Measurements from ENCODE around the gene SHMT2.

The SHMT2 gene

DNA sequence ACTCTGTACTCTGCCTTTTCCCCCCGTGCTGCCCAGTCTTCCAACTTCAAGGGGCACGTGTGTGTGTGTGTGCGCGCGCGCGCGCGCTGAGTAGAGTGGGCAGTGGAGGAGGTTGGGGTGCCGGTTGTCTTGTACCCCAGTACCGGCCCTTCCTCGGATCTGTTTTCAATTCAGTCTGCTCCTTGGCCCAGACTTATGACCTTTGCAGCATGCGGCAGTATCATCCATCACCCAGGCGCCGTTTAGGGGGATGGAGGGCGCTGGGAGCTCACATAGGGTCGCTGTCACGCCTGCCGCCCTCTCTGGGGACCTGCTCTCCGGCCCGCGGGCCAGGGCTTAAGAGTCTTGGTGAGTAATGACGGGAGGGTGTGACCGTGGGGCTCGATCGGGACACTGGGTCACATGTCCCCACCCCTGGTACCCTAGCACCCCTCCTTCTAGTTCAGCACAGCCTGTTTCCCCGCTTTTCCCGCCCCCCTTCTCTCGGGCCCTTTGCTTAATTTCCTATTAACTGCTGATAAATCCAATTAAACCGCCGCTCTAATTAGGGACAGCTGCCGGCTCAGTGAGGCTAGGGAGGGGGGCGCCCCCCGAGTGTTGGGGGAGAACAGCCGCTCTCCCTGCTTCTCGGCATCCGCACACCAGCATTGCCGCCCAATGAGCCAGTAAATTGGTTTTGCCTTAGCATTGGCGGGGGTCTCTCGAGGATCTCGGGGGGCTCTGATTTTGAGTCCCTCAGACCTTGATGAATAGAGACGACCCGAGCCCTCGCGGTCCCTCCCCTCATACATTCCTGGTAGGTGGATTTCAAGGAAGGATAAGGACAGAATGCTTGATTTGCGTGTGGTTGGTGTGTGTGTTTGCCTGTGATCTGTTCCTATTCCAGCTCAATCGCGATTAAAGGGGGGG is 12.1 kb downstream of the SHMT2 start:
- no peak for DNase-seq

DNA sequence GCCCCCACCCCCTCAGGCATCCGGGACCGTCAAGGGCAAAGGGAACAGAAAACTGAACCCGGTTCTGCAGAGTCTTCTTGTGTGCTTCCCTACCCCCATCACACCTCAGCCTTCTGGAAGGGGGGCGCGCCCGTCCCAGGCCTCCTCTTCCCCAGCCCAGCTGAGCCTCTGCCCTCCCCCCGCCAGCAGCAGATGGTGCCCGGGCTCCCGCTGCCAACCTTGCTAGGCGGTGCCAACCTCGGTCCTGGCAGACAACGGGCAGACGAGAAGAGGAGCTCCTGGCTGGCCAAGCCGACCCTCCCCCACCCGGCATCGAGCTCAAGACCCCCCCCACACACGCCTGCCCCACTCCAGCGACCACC is 12.8 kb downstream of the SHMT2 start:
- DNase-seq, result no peak

DNA sequence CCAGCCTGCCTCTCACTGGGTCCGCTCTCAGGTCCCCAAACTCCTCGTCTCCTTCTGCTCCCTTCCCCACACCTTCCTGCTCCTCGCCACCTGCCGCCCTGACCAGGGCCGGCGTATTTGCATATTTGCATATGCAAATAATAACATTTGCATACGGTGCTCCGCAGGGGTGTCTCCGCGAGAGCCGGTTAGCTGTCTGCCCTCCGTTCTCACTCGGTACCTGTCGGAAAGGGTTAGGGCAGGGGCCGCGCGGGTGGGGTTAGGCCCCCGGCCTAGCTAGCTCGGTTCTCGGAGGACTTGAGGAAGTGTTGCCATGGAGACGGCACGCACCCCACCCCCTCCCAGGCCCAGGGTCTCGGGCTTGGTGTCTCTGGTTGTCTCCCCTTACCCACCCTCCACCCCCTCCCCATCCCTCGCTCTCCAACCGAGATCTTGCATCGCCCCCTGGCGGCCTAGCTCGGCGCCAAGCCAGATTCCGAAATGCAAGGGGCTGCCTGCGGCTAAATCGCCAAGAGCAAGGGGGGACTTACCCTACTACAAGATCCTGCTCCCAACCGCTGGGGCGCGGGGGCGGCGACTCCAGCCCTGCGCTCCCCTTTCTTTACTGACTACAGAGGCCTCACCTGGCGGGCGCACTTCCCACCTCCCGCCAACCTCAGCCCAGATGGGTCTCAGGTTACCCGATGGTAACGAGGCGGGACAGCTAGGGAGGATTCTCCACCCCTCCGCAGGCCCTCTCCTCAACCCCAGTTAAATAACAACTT is 13.4 kb downstream of the SHMT2 start:
- DNase-seq, result peak; percentile 46

DNA sequence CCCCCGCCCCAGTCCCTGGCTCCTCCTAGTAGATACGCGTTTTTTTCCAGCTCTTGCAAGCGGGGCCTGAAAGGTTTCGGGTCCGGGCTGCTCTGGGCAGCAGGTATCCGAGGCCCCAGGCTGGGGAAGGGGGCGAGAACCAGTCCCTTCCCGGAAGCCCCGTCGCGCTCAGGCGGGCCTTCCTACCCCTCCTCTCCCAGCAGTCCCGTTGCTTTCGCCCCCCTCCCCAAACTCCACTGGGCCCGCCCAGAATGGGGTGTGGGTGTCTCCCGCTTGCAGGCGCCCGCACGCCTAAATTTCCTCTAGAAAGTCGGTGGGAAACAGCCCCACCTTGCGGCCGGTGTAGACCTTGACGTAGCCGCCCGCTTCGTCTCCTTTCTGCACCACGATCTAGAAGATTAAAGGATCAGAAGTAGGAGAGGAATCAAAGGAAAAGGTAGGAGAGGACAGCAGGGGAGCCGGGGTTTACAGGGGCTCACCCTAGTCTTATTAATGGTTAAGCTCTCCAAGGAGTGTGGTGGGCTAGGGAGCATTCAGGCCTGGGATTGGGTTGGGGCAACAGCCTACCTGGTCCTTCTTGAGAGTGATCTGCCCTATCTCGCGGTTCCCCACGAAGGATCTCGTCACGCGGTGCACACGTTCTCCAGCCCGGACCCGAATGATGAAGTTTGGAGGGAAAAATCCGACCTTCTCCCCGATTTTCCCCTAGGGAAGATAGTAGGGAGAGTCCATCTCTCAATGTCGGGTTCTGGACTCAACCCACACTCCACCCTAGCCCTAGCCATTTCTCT is 14.2 kb downstream of the SHMT2 start:
- DNase-seq, result peak; percentile 70

DNA sequence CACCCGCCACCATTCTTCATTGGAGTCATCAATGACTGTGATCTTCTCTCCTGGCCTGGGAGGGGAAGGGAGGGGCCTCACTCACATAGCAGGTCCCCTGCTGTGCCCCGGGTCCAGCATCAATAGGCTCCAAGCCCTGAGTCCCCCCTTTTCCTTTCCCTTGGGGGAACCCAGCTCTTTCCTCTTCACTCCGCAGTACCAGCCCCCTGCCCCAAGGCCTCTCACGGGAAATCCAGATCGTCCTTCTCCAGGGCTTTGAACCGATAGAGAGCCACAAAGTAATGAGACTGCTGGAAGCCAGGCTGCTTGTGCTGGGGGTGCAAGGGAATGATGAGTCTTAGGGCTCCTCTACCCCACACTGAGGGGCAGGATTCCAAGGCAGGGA is 14.8 kb downstream of the SHMT2 start:
- DNase-seq, result no peak

DNA sequence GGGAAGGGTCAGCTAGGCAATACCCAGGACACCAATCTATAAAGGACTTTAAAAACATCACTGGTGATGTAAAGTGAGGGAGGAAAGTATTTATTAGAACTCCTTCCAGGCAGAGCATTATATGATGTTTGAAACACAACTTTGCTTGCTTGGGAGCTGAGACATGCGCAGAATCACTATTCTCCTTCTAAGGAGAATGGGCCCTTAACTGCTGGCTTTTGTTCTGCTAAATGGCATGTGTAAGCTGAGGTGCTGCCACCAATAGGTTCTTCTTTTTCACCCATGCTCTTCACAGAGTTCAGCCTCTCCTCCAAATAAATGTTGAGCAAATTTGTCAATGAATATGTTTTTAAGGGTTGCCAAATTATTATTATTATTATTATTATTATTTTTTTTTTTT is 17.5 kb downstream of the SHMT2 start:
- no peak for DNase-seq

DNA sequence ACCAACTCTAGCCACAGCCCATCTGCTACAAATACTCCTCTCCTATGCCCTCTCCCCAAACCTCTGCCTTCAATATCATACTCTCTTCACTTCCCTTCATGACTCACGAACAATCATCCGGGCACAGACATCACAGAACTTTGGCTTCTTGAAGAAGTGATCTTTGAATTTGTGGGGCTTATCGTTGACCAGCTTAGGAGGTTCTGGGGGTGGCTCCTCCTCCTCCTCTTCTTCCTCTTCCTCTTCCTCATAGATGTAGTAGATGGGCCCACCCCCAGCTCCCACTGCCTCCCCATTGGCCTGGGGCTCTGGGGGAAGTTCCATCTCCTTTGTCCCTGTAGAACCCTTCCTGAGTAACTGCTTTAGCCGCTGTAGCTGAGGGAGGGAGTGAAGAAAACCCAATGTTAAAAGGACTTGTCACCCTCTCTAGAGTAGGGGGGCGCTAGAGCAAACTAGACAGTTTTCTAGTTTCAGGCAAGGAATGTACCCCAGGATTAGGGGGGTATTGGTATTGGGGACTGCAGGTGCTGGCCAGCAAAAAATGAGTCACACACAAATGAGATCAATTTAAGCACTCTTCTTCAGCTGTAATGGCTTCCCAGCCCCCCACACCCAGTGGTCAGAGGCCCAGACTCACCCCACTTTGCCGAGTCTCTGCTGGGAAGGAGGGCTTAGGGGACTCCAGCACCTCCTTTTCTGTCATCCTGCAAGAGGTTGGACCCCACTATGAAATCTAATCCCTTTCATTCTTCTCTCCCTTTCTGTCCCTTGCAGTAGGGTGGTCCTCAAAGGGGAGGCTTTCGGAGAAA is 19.6 kb downstream of the SHMT2 start:
- no peak for DNase-seq

DNA sequence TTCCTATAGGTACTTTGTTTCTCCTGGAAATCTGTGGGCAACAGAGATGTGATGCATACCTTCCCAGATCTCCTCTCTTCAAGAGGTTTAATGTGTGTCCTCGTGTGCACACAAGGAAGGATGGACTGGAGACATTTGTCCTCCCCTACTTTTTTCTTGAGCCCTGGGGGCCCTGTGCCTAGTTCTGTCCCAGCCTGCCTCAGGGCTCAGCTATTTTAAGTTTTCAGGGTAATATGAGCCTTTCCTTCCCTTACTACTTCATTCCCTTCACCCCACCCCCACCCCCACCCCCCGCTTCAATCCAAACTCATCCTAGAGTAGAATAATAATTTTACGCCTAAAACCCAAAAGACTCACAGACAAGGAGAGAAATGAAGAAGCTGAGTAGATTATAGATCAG is 21.0 kb downstream of the SHMT2 start:
- DNase-seq, result no peak

DNA sequence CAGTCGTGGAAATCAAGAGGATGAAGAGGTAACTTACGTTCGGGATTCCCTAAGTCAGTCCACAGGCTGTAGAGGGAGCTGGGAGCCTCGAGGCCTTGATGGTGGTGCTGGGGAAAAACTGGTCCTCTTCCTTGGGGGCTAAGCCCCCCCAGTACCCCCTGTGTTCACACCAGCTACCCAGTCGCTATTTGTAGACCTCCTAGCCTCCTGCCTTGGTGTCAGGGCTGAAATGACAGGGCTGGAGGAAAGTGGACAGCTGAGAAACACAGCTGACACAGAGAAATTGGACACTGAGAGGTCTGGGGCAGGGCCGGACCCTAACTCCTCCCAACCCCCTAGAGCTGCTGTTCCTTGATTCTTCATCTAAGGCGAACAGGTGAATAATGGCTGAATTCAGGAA is 21.4 kb downstream of the SHMT2 start, which contains the start of gene STAC3:
TSS of gene STAC3 (minus strand) at position 232 of the 400 bp plus-strand sequence. CDS start 1,551 bp downstream, outside the sequence.
- no peak for DNase-seq

DNA sequence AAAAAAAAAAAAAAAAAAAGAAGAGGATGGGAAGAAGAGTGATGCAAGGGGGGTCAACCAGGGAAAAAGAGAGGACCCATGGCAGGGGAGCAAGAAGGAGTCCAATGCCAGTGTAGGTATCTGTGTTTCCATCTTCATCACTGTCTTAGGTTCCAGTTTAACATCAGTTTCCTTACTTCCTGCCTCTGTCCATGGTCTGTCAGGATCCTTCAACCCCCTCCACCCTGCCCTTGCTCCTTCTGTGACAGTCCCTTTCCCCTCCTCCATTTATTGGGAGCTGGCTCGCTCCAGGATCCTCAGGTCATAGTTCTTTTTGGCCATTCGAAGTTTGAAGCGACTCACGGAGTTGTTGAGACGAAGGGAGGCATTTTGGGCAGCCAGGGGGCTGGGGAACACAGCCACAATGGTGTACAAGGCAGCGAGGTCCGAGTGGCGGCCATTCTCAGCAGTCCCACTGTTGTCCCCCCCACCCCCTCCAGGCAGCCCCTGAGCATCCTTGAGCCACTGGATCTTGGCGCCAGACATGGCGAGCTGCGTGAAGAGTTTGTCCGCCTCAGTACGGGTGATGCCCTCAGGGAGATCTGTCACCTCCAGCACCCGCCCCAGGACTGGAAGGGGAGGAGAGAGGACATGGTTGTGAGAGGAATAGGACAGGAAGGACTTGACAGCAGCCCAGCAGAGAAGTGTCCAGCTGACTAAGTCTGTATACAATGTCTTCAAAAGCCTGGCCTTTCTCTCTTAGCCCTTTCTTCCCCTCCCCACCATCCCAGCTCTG is 25.2 kb downstream of the SHMT2 start:
- DNase-seq, result no peak

DNA sequence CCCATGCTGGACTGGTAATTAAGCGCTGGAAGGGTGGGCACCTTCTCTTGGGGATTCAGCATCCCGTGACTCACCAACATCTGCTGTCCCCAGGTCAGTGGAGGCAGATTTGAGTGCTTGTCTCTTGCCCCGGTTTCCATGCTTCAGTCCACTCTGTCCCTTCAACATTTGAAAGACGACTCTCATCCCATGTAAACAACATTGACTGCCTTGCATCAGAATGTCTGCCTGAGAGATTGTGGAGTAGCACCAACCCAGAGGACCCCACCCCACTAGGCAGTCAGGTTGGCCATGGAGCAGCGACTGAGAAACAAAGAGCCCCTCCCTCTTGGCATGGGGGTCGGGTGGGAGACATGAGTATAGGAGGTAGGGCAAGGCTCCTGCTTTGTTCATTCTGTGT is 26.4 kb downstream of the SHMT2 start:
- DNase-seq, result no peak

DNA sequence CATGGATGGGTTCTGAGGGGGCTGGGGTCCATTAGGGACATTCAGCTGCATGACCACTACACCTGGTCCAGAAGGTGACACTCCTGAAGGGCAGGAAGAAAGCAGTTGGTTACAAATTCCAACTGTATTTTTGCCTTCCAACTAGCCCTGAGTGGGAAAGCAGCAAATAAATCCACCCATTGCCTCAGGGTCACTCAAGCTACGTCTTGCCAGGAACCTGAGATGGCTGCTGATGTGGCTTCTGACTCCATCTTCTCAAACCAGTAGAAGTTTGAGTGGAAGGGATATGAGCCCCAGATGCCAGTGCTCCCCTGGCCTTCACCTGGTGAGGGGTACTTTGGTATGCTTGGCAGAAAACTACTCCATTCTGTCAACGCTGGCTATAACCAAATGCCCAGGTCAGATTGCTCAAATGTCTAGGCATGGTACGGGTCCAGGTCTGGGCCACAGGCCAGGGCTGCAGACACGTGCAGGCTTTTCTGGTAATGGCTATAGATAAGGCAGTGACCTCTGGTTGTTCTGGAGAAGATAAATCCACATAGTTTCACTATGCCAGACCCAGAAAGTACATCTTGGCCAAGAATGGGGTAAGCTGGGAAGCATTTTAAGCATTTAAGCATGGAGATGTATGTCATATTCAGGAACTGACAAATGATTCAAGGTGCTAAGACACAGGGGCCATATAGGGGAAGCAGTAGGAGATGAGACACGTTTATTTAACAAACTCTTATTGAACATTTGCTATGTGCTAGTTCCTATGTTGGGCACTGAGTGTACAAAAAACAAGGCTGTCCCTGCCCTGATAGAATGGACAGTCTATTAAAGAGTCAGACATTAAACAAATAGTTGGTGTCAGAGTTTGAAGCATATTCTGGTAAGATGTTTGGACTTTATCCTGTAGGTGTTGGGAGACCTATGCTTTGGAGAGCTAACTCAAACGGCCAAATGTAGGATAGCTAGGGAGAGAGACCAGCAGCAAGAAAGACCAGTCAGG is 29.8 kb downstream of the SHMT2 start:
- DNase-seq, result no peak

DNA sequence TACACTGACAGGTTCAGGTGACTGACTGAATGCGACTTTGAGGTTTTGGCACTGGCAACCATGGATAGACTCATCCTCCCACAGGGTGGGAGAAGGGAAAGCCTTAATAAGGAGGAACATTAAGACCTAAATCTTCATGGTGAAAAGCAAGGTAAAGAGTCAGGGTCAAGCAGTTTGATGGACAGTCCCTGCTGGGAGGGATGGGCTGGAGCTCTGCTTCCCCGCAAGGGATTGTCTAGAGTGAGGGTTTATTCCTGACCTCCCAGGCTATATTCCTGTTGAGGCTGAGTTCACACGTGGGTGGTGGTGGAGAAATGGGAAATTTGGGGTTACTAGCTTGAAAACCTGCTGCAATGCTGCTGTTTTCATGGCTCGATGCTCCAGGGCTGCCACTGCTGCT is 30.9 kb downstream of the SHMT2 start:
- DNase-seq, result no peak

DNA sequence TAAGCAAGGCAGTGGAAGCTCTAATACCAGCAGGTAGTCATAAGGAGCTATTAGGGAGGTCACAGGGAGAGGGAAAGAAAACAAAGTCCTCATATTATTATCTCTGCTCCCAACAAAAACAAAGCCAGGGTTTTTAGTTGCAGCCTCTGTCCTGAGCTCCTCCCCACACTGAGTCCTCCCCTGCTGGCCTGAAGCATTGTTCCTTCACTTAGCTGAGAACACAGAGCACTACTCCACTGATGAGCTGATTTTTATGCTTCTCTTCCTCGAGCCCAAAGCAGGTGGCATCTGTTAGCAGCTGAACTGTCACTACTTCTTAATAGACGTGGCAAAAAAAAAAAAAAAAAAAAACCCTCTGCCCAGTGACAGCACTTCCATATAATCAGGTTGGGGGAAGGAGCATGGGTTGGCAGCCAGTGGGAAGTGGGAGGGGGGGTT is 31.9 kb downstream of the SHMT2 start:
- DNase-seq, result no peak

DNA sequence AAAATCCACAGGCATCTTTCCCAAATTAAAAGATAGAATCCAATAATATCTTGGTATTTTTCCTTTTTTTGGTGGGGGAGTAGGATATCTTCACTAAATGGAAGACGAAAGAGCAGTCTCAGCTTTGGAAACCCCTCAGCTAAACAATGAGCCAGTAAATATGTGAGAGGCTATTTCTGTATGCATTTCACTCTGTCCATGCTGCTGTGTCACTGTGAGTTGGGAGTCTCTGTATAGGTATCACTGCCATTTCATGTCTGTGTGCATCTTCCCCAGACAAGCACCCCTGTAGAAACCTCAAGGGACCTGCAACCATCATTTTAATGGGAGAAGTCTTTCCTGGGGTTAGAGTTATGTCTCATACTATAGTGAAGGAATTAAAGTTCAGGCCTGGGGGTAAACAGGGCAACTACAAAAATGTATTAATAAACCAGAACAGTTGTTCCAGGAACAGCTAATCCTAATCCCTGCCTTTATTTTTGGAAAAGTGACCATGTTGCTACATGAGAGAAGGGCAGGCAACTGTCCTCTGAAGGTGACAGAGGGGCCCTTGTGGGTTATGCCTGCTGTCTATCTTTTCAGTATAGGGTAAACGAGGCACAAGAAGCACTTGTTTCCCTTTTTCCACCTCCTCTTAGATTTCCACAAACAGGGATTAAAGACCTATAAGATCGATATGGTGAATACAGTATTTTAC is 32.8 kb downstream of the SHMT2 start:
- no peak for DNase-seq

DNA sequence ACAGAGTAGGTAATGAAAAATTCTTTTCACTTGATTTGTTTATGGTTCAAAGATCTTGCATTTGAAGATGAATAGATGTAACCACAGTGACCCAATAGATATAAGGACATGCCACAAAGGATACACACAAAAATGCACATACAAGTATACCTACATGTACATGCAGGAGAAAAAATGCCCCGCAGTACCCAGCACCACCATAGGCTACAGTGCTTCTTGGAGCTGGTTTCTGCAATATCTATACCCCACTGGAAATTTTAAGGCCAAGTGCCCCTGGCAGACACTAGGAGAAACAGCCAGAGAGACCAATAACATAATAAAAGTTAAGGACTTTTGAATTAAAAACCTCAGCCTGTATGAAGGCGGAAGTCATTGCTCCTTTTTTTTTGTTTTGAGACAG is 33.6 kb downstream of the SHMT2 start:
- DNase-seq, result no peak

DNA sequence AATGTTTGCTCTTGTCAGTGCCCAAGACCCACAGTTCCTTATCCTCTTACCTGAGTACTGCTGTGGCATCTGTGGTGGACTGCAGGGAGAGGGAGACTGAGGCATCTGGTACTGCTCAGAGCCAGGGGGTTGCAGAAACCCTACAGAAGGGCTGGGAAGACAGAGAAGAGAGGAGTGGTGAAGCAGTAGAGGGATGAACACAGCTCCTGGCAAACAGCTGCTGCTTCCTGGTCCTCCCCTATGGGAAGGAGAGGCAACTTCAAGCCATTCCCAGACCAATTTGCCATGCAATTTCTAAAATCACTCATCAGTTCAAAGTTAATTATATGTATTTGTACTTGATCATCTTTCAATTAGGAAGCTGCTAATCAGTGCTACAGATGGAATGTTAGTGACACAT is 37.2 kb downstream of the SHMT2 start:
- no peak for DNase-seq

DNA sequence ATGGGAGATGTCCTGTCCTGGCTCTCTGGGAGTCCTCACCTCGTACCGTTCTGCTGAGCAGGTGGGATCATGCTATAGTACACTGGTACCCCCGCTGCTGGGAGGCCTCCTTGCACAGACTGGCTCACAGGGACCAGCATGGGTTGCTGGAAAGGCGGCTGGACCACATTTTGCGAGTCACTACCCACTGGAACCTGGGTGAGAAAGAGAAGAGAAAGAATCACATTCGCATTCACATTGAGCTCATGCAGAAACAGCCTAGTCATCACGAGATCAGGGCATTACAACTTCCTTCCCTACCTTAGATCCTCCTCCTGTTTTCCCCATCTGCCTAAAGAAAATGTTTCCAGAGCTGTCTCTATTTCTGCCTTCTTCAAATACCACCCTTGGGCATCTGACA is 38.8 kb downstream of the SHMT2 start:
- DNase-seq, result no peak

DNA sequence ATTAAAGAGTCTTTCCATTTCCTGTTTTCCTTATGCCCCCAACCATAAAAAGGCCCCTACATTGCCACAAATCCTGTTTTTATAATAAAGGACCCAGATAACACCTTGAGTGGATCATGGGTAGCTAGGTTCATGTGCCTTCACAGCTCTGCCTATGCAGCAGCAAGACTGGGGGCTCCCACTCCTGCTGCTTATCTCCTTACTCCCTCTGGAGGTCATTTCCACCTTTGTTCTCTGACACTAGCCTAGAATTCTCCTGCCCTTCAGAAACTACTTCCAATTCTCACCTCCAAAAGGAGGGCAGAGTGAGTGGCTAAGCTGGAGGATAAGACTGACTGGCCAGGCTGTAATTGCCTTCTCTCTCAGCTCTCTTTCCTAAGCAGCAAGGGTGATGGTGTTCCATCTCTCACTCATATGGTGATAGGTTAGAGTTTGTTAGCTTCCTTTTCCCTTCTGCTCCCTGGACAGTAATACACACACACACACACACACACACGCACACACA is 41.5 kb downstream of the SHMT2 start:
- DNase-seq, result no peak

Measured in activated effector memory CD4-positive, alpha-beta T cell treated with Interleukin-2 at 50 U/mL for 16 hours (primary cell).